Smooth muscle cell (in vitro differentiated cells): ENCODE measurements around the gene ALPG. TPM values are rescaled to one million over a fixed set of nuclear protein-coding genes. Genes with fewer than 3 reads are reported as not detected.

ENCODE experiments used
- DNase-seq: peaks from one replicate; lab custom pipeline; 2025; ENCODE audit not compliant: unreplicated experiment; lab: John Stamatoyannopoulos, UW
- H2AFZ ChIP-seq: fragments of 200-600 bp; sonication (generic); 2 replicates; pipeline ENCODE4 v1.6.0; 2016; ENCODE audit warnings: antibody characterized with exemption, low read depth, mild to moderate bottlenecking
- H3F3A ChIP-seq: fragments of 200-600 bp; sonication (generic); 2 replicates; pipeline ENCODE4 v1.6.0; 2017; ENCODE audit warnings: antibody characterized with exemption, low read depth
- H3K27ac ChIP-seq: fragments of 200-600 bp; sonication (generic); 2 replicates; pipeline ENCODE4 v1.5.1; 2016; ENCODE audit warnings: low read depth, mild to moderate bottlenecking
- H3K27me3 ChIP-seq: fragments of 200-600 bp; sonication (generic); 2 replicates; pipeline ENCODE4 v1.6.1; 2016; ENCODE audit warnings: low read depth, mild to moderate bottlenecking
- H3K36me3 ChIP-seq: fragments of 200-600 bp; sonication (generic); 2 replicates; pipeline ENCODE4 v1.5.1; 2016; ENCODE audit warnings: low read depth
- H3K4me1 ChIP-seq: fragments of 200-600 bp; sonication (generic); 2 replicates; pipeline ENCODE4 v1.5.1; 2016; ENCODE audit warnings: low read depth
- H3K4me2 ChIP-seq: fragments of 200-600 bp; sonication (generic); 2 replicates; pipeline ENCODE4 v1.6.0; 2016; ENCODE audit warnings: mild to moderate bottlenecking
- H3K4me3 ChIP-seq: fragments of 200-600 bp; sonication (generic); 2 replicates; pipeline ENCODE4 v1.5.1; 2016; ENCODE audit warnings: mild to moderate bottlenecking
- H3K79me2 ChIP-seq: fragments of 200-600 bp; sonication (generic); 2 replicates; pipeline ENCODE4 v1.6.0; 2016; ENCODE audit warnings: low read depth, mild to moderate bottlenecking
- H3K9ac ChIP-seq: fragments of 200-600 bp; sonication (generic); 2 replicates; pipeline ENCODE4 v1.6.0; 2016; ENCODE audit warnings: low read depth
- H3K9me3 ChIP-seq: fragments of 200-600 bp; sonication (generic); replicated peaks from 2 replicates; pipeline ENCODE4 v1.5.1; 2016; ENCODE audit warnings: low read depth
- H4K20me1 ChIP-seq: fragments of 200-600 bp; sonication (generic); 2 replicates; pipeline ENCODE4 v1.6.0; 2016; ENCODE audit warnings: low read depth
- CTCF ChIP-seq: fragments of 200-600 bp; sonication (generic); IDR thresholded peaks from 2 replicates; pipeline ENCODE4 v1.5.1; 2017; ENCODE audit warnings: borderline replicate concordance, mild to moderate bottlenecking, antibody characterized with exemption; ENCODE audit not compliant: insufficient read depth, poor library complexity, severe bottlenecking
- WGBS: methylation state at CpG from one replicate; pipeline ENCODE4 v1.1.7; 2016; ENCODE audit warnings: low lambda C conversion rate; 5-methylcytosine and 5-hydroxymethylcytosine counted together
- polyA plus RNA-seq: library from polyadenylated mRNA; unstranded; fragments of >200 nt; fragmentation: Nextera tagmentation; extraction: Ambion mirVana; gene quantifications from 2 replicates; pipeline ENCODE4 v1.2.1, GENCODE V29; 2016
- total RNA-seq: library from RNA; depleted of rRNA; stranded (reverse); fragments of >200 nt; gene quantifications from 2 replicates; pipeline ENCODE4 v1.2.3, GENCODE V29; 2014

ALPG gene
- total and polyA plus RNA-seq, 2 experiments from 2014 or later = not detected

GRCh38 chr2:232410238-232410900 lies 3.7 kb downstream of the ALPG start:
- Histone ChIP-seq H3K4me1 (no peaks in the 10 kb centered on the region), H3K36me3 (no peaks in the 10 kb centered on the region), H3K27ac (no peak overlapping the region), H3K79me2 (no peaks in the 10 kb centered on the region), H3K9me3 (no peaks in the 10 kb centered on the region), H3K4me3 (no peak overlapping the region), H2AFZ (no peak overlapping the region), H3K27me3 (peaks cover 19% of the 10 kb centered on the region), H4K20me1 (no peaks in the 10 kb centered on the region), H3F3A (no peaks in the 10 kb centered on the region), H3K9ac (no peak overlapping the region), H3K4me2 (no peak overlapping the region)
- no peak for TF ChIP-seq CTCF
- DNase-seq = no peak
- WGBS = 91% methylated on average over 7 of the region's 7 CpGs

GRCh38 chr2:232411901-232412629 lies 5.4 kb downstream of the ALPG start:
- no peaks in the 10 kb centered on the region for H3K4me1 ChIP-seq
- no peak overlapping the region for H3K9ac ChIP-seq
- H4K20me1 ChIP-seq = no peaks in the 10 kb centered on the region
- H2AFZ ChIP-seq = no peak overlapping the region
- no peaks in the 10 kb centered on the region for H3K79me2 ChIP-seq
- H3K9me3 ChIP-seq = no peaks in the 10 kb centered on the region
- no peak overlapping the region for H3K27ac ChIP-seq
- H3K36me3 ChIP-seq = no peaks in the 10 kb centered on the region
- TF ChIP-seq CTCF = no peak
- no peak for DNase-seq
- H3K27me3 ChIP-seq = peaks cover 21% of the 10 kb centered on the region
- H3F3A ChIP-seq = no peaks in the 10 kb centered on the region
- H3K4me2 ChIP-seq = no peak overlapping the region
- 89% methylated on average over 6 of the region's 6 CpGs for WGBS
- H3K4me3 ChIP-seq = no peak overlapping the region

GRCh38 chr2:232412986-232413385 lies 6.3 kb downstream of the ALPG start:
- no peak overlapping the region for H2AFZ ChIP-seq
- no peaks in the 10 kb centered on the region for H3K79me2 ChIP-seq
- WGBS = 92% methylated on average over 5 of the region's 5 CpGs

More at GRCh38 chr2:232412986-232413385, 6.3 kb downstream of the ALPG start:
- no peaks in the 10 kb centered on the region for H3F3A ChIP-seq
- peaks cover 30% of the 10 kb centered on the region for H3K27me3 ChIP-seq
- H3K9me3 ChIP-seq = no peaks in the 10 kb centered on the region
- no peak overlapping the region for H3K4me2 ChIP-seq
- no peaks in the 10 kb centered on the region for H4K20me1 ChIP-seq
- no peaks in the 10 kb centered on the region for H3K36me3 ChIP-seq
- no peak overlapping the region for H3K27ac ChIP-seq
- no peak for DNase-seq
- no peak for TF ChIP-seq CTCF
- H3K4me3 ChIP-seq = no peak overlapping the region
- no peaks in the 10 kb centered on the region for H3K4me1 ChIP-seq
- H3K9ac ChIP-seq = no peak overlapping the region
